HepG2 (cell line): ENCODE data around the gene B3GNT9. TPM values are rescaled to one million over a fixed set of nuclear protein-coding genes. Genes with fewer than 3 reads are reported as not detected.

Source experiments
- BCL3 ChIP-seq: sonication (generic); formaldehyde crosslinking; IDR thresholded peaks from 2 replicates; pipeline ENCODE4 v1.5.1; 2020; ENCODE audit warnings: mild to moderate bottlenecking, missing genetic modification reagents, moderate library complexity
- CEBPG ChIP-seq: IDR thresholded peaks from 2 replicates; pipeline ENCODE4 v1.6.1; 2016
- CHCHD3 ChIP-seq: sonication (generic); formaldehyde crosslinking; IDR thresholded peaks from 2 replicates; pipeline ENCODE4 v1.8.0; 2022; ENCODE audit warnings: mild to moderate bottlenecking, missing genetic modification reagents, moderate library complexity
- GMEB1 ChIP-seq: sonication (generic); formaldehyde crosslinking; IDR thresholded peaks from 2 replicates; pipeline ENCODE4 v1.5.1; 2020; ENCODE audit warnings: missing genetic modification reagents, mild to moderate bottlenecking, borderline replicate concordance
- MZF1 ChIP-seq: sonication (generic); formaldehyde crosslinking; IDR thresholded peaks from 2 replicates; pipeline ENCODE4 v1.8.1; 2023; ENCODE audit warnings: mild to moderate bottlenecking, missing genetic modification reagents, borderline replicate concordance
- PRDM10 ChIP-seq: sonication (generic); formaldehyde crosslinking; IDR thresholded peaks from 2 replicates; pipeline ENCODE4 v1.4.0; 2020; ENCODE audit warnings: low read depth, missing genetic modification reagents
- SPEN ChIP-seq: sonication (generic); formaldehyde crosslinking; IDR thresholded peaks from 2 replicates; pipeline ENCODE4 v1.5.1; 2020; ENCODE audit warnings: low read depth, mild to moderate bottlenecking, missing genetic modification reagents
- ZNF180 ChIP-seq: sonication (generic); formaldehyde crosslinking; IDR thresholded peaks from 2 replicates; pipeline ENCODE4 v1.4.0; 2020; ENCODE audit warnings: low read depth, missing genetic modification reagents, borderline replicate concordance
- ZNF280B ChIP-seq: sonication (generic); formaldehyde crosslinking; IDR thresholded peaks from 2 replicates; pipeline ENCODE4 v1.5.0; 2020; ENCODE audit warnings: missing genetic modification reagents, mild to moderate bottlenecking, borderline replicate concordance
- ZNF530 ChIP-seq: sonication (generic); formaldehyde crosslinking; IDR thresholded peaks from 2 replicates; pipeline ENCODE4 v1.5.0; 2020; ENCODE audit warnings: low read depth, mild to moderate bottlenecking, missing genetic modification reagents
- ZNF704 ChIP-seq: sonication (generic); formaldehyde crosslinking; IDR thresholded peaks from 2 replicates; pipeline ENCODE4 v1.8.1; 2023; ENCODE audit warnings: mild to moderate bottlenecking, inconsistent platforms, moderate library complexity, missing genetic modification reagents, borderline replicate concordance
- ZSCAN12 ChIP-seq: sonication (generic); formaldehyde crosslinking; IDR thresholded peaks from 2 replicates; pipeline ENCODE4 v1.9.0; 2021; ENCODE audit warnings: mild to moderate bottlenecking, missing genetic modification reagents
- ZXDC ChIP-seq: sonication (generic); formaldehyde crosslinking; IDR thresholded peaks from 2 replicates; pipeline ENCODE4 v1.5.0; 2020; ENCODE audit warnings: mild to moderate bottlenecking, missing genetic modification reagents
- polyA plus RNA-seq, 8 experiments: library from polyadenylated mRNA; depleted of rRNA in 3 of 8; stranded (reverse) in 7 of 8; unstranded in 1 of 8; fragments of >200 nt; fragmentation: Illumina TruSeq in 4 of 8; extraction: Trizol in 4 of 8; gene quantifications; 2 replicates each; pipeline versions ENCODE4 v1.2.1 to v1.2.3, GENCODE V29; 2011 to 2016; ENCODE audit warnings: low read depth in 4 of 8, missing spikeins in 1 of 8, mixed read lengths in 1 of 8; ENCODE audit not compliant: insufficient read depth in 1 of 8
- total RNA-seq, 5 experiments: library from RNA; depleted of rRNA; stranded (reverse); fragments of >200 nt; fragmentation: Illumina TruSeq; extraction: Trizol; gene quantifications; 2 replicates each; pipeline ENCODE4 v1.2.3, GENCODE V29; 2016; ENCODE audit warnings: low read depth in 1 of 5

Gene B3GNT9
- total and polyA plus RNA-seq, 2 of the 13 experiments (the other 11 are each of a cell fraction or from before 2014, with no cell fraction given): 1.5 to 3.1 TPM

GRCh38 chr16:67177743-67178699, 27.2 kb upstream of the B3GNT9 start (continued):
- TF ChIP-seq GMEB1 (CRISPR knock-in tag) (peak; percentile 88), MZF1 (CRISPR knock-in tag) (no peak), ZNF704 (CRISPR knock-in tag) (no peak), ZSCAN12 (CRISPR knock-in tag) (no peak), PRDM10 (no peak), ZXDC (CRISPR knock-in tag) (no peak), CHCHD3 (CRISPR knock-in tag) (peak; percentile 88), SPEN (CRISPR knock-in tag) (peak; percentile 83; the same call in 1 of the 2 replicates), BCL3 (CRISPR knock-in tag) (peak; percentile 77), ZNF180 (CRISPR knock-in tag) (no peak), ZNF280B (peak; percentile 74), CEBPG (CRISPR knock-in tag) (0 out of 2 replicates have a peak, but pooled peaks have one; percentile 25), ZNF530 (no peak)
